Mesenchymal stem cell (in vitro differentiated cells and primary cell): ENCODE measurements around the gene LDHB.
"Not testable (repeated sequence)": the region's sequence is repeated elsewhere in the genome, so short reads cannot be mapped to it uniquely, and the experiment has no call there.

Source experiments
- DNase-seq: peaks from one replicate; pipeline ENCODE4 v3.0.0-alpha.2; 2013
- H2AFZ ChIP-seq: one replicate; pipeline ENCODE4 v1.6.1; 2013; ENCODE audit warnings: low read depth, mild to moderate bottlenecking, control low read depth, inconsistent platforms, low read length, moderate library complexity
- H2AK5ac ChIP-seq: 2 replicates; pipeline ENCODE4 v1.6.1; 2013; ENCODE audit warnings: low read length, moderate library complexity, mild to moderate bottlenecking, inconsistent platforms; ENCODE audit not compliant: severe bottlenecking
- H2BK120ac ChIP-seq: one replicate; pipeline ENCODE4 v1.6.1; 2013; ENCODE audit warnings: low read depth, mild to moderate bottlenecking, inconsistent platforms, low read length, moderate library complexity
- H2BK12ac ChIP-seq, 2 experiments: one replicate each; pipeline ENCODE4 v1.6.1; 2013; ENCODE audit warnings: inconsistent platforms in 2 of 2, low read length in 2 of 2, mild to moderate bottlenecking in 2 of 2, moderate library complexity in 2 of 2, control low read depth in 1 of 2
- H2BK15ac ChIP-seq: one replicate; pipeline ENCODE4 v1.6.1; 2013; ENCODE audit warnings: mild to moderate bottlenecking, low read depth, inconsistent platforms; ENCODE audit not compliant: poor library complexity, severe bottlenecking
- H2BK5ac ChIP-seq: 2 replicates; pipeline ENCODE4 v1.6.1; 2013; ENCODE audit warnings: low read depth, mild to moderate bottlenecking, low read length, control low read depth, inconsistent platforms; ENCODE audit not compliant: poor library complexity, severe bottlenecking
- H3K14ac ChIP-seq, 2 experiments: one replicate each; pipeline ENCODE4 v1.6.1; 2013; ENCODE audit warnings: inconsistent platforms in 2 of 2, low read length in 2 of 2, control low read depth in 1 of 2, mild to moderate bottlenecking in 1 of 2, moderate library complexity in 1 of 2
- H3K18ac ChIP-seq, 2 experiments: one replicate each; pipeline ENCODE4 v1.6.1; 2013; ENCODE audit warnings: inconsistent platforms in 2 of 2, low read length in 2 of 2, control low read depth in 1 of 2, low read depth in 1 of 2, mild to moderate bottlenecking in 1 of 2
- H3K23ac ChIP-seq, 2 experiments: one replicate each; pipeline ENCODE4 v1.6.1; 2013; ENCODE audit warnings: inconsistent platforms in 2 of 2, low read length in 2 of 2, mild to moderate bottlenecking in 2 of 2, moderate library complexity in 2 of 2, control low read depth in 1 of 2
- H3K27ac ChIP-seq: 2 replicates; pipeline ENCODE4 v1.5.1; 2013; ENCODE audit warnings: mild to moderate bottlenecking, moderate library complexity, low read length, control low read depth, inconsistent platforms; ENCODE audit not compliant: poor library complexity, severe bottlenecking
- H3K27me3 ChIP-seq, 2 experiments: 2 replicates each; pipeline versions ENCODE4 v1.6.1 to v1.7.0; 2013; ENCODE audit warnings: low read length in 2 of 2, mild to moderate bottlenecking in 2 of 2, moderate library complexity in 2 of 2, control low read depth in 1 of 2, inconsistent platforms in 1 of 2; ENCODE audit not compliant: control insufficient read depth in 1 of 2, insufficient read depth in 1 of 2
- H3K36me3 ChIP-seq, 2 experiments: 2 replicates each; pipeline versions ENCODE4 v1.6.1 to v1.7.0; 2013; ENCODE audit warnings: low read length in 2 of 2, control low read depth in 1 of 2, inconsistent platforms in 1 of 2, low read depth in 1 of 2, mild to moderate bottlenecking in 1 of 2; ENCODE audit not compliant: insufficient read depth in 2 of 2, control insufficient read depth in 1 of 2
- H3K4ac ChIP-seq, 2 experiments: one replicate each; pipeline ENCODE4 v1.6.1; 2013; ENCODE audit warnings: inconsistent platforms in 2 of 2, low read length in 2 of 2, mild to moderate bottlenecking in 2 of 2, moderate library complexity in 2 of 2, control low read depth in 1 of 2, low read depth in 1 of 2
- H3K4me1 ChIP-seq: 2 replicates; pipeline ENCODE4 v1.6.1; 2013; ENCODE audit warnings: low read depth, low read length, control low read depth; ENCODE audit not compliant: control insufficient read depth, insufficient read depth
- H3K4me2 ChIP-seq: 2 replicates; pipeline ENCODE4 v1.6.1; 2013; ENCODE audit warnings: low read length, mild to moderate bottlenecking, inconsistent platforms; ENCODE audit not compliant: poor library complexity, severe bottlenecking
- H3K4me3 ChIP-seq, 2 experiments: 2 replicates each; pipeline versions ENCODE4 v1.5.1 to v1.7.0; 2013; ENCODE audit warnings: low read length in 2 of 2, mild to moderate bottlenecking in 2 of 2, control low read depth in 1 of 2, low read depth in 1 of 2; ENCODE audit not compliant: insufficient read depth in 1 of 2
- H3K79me1 ChIP-seq: replicated peaks from 2 replicates; pipeline ENCODE4 v1.6.1; 2013; ENCODE audit warnings: mild to moderate bottlenecking, control low read depth, low read length, inconsistent platforms; ENCODE audit not compliant: poor library complexity, severe bottlenecking
- H3K9ac ChIP-seq: 2 replicates; pipeline ENCODE4 v1.7.0; 2013; ENCODE audit warnings: mild to moderate bottlenecking, low read length, moderate library complexity
- H3K9me3 ChIP-seq: 2 replicates; pipeline ENCODE4 v1.7.0; 2013; ENCODE audit warnings: mild to moderate bottlenecking, low read length; ENCODE audit not compliant: control insufficient read depth
- H4K8ac ChIP-seq: one replicate; pipeline ENCODE4 v1.6.1; 2013; ENCODE audit warnings: inconsistent platforms, mild to moderate bottlenecking, low read length, moderate library complexity
- H4K91ac ChIP-seq: one replicate; pipeline ENCODE4 v1.6.1; 2013; ENCODE audit warnings: mild to moderate bottlenecking, low read length, inconsistent platforms
- WGBS: methylation state at CpG from one replicate; pipeline ENCODE4 v1.1.7; 2013; ENCODE audit warnings: mixed read lengths; 5-methylcytosine and 5-hydroxymethylcytosine counted together

Gene LDHB

DNA sequence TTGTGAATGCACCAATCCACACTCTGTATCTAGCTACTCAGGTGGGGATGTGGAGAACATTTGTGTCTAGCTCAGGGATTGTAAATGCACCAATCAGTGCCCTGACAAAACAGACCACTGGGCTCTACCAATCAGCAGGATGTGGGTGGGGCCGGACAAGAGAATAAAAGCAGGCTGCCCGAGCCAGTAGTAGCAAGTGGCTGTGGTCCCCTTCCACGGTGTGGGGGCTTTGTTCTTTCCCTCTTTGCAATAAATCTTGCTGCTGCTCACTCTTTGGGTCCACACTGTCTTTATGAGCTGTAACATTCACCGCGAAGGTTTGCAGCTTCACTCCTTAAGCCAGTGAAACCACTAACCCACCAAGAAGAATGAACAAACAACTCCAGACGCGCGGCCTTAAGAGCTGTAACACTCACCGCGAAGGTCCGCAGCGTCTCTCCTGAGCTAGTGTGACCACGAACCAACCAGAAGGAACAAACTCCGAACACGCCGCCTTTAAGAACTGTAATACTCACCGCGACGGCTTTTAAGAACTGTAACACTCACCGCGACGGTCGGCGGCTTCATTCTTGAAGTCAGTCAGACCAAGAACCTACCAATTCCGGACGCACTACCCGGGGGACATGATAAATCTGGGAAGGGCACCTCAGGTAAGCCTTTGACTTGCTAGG, 4.6 kb upstream of the LDHB start:
- H2AFZ ChIP-seq: no peak overlapping the region
- no peak overlapping the region for H2BK120ac ChIP-seq
- no peaks in the 10 kb centered on the region for H3K36me3 ChIP-seq
- H3K9ac ChIP-seq: no peak overlapping the region
- H3K4ac ChIP-seq: no peak overlapping the region
- no peak overlapping the region for H4K91ac ChIP-seq
- H3K27ac ChIP-seq: no peak overlapping the region
- no peak overlapping the region for H2BK5ac ChIP-seq
- H3K79me1 ChIP-seq: peaks cover 3% of the 10 kb centered on the region
- no peak overlapping the region for H3K4me2 ChIP-seq
- H2BK12ac ChIP-seq: no peak overlapping the region
- no peak overlapping the region for H4K8ac ChIP-seq
- no peaks in the 10 kb centered on the region for H3K27me3 ChIP-seq
- peaks cover 3% of the 10 kb centered on the region for H3K4me1 ChIP-seq
- WGBS: 95% methylated on average over 27 of the region's 27 CpGs
- no peak overlapping the region for H2BK15ac ChIP-seq
- H3K14ac ChIP-seq: no peak overlapping the region
- H2AK5ac ChIP-seq: peak overlapping the region; percentile 20
- H3K4me3 ChIP-seq: no peak overlapping the region
- H3K9me3 ChIP-seq: no peaks in the 10 kb centered on the region
- H3K18ac ChIP-seq: no peak overlapping the region
- no peak for DNase-seq
- H3K23ac ChIP-seq: no peak overlapping the region

GRCh38 chr12:21661396-21662093, 3.9 kb upstream of the LDHB start:
- H3K4me3 ChIP-seq, H4K8ac ChIP-seq, H2BK15ac ChIP-seq, H3K36me3 ChIP-seq, H3K9me3 ChIP-seq, H3K27ac ChIP-seq, H2BK5ac ChIP-seq, H3K23ac ChIP-seq, H3K79me1 ChIP-seq, H2BK120ac ChIP-seq, H2AFZ ChIP-seq, H3K4me2 ChIP-seq, H3K14ac ChIP-seq, H3K4ac ChIP-seq, DNase-seq, H3K27me3 ChIP-seq, H3K9ac ChIP-seq, H4K91ac ChIP-seq, H2AK5ac ChIP-seq, H3K18ac ChIP-seq, H3K4me1 ChIP-seq: not testable (repeated sequence)
- H2BK12ac ChIP-seq: peak overlapping the region in 1 of 2 experiments; percentile 63
- 98% methylated on average over 36 of the region's 44 CpGs for WGBS

- no peak overlapping the region for H3K18ac ChIP-seq
- no peak overlapping the region for H2BK5ac ChIP-seq
- H2BK15ac ChIP-seq: no peak overlapping the region
- no peak overlapping the region for H3K9ac ChIP-seq
- H3K14ac ChIP-seq: no peak overlapping the region
- no peak overlapping the region for H3K23ac ChIP-seq
- no peak overlapping the region for H2AK5ac ChIP-seq
- H3K9me3 ChIP-seq: no peaks in the 10 kb centered on the region
- no peak overlapping the region for H3K4me2 ChIP-seq
- no peak overlapping the region for H3K27ac ChIP-seq
- no peak overlapping the region for H3K4ac ChIP-seq
- H3K4me1 ChIP-seq: peaks cover 3% of the 10 kb centered on the region
- no peaks in the 10 kb centered on the region for H3K27me3 ChIP-seq
- H4K8ac ChIP-seq: no peak overlapping the region
- H2BK12ac ChIP-seq: no peak overlapping the region
- no peak overlapping the region for H2AFZ ChIP-seq
- peaks cover 3% of the 10 kb centered on the region for H3K79me1 ChIP-seq
- no peak for DNase-seq
- H3K36me3 ChIP-seq: peaks cover 2 to 3% of the 10 kb centered on the region in 2 experiments
- H4K91ac ChIP-seq: no peak overlapping the region
- no CpG with 5 or more reads among the region's 1 CpG for WGBS
- no peak overlapping the region for H3K4me3 ChIP-seq
- no peak overlapping the region for H2BK120ac ChIP-seq
Measured at GRCh38 chr12:21659383-21659782, 1.7 kb upstream of the LDHB start.

- Histone ChIP-seq H2BK120ac (no peak overlapping the region), H4K91ac (no peak overlapping the region), H3K4me3 (peak overlapping the region; percentile 94 to 96), H3K18ac (peak overlapping the region; percentile 96 to 98), H3K4me1 (peaks cover 2% of the 10 kb centered on the region), H3K23ac (peak overlapping the region in 1 of 2 experiments; percentile 48), H3K4me2 (peak overlapping the region; percentile 49), H2AFZ (peak overlapping the region; percentile 91), H3K79me1 (peaks cover 3% of the 10 kb centered on the region), H3K27ac (peak overlapping the region; percentile 85), H3K14ac (peak overlapping the region in 1 of 2 experiments; percentile 72), H2BK12ac (no peak overlapping the region), H3K4ac (peak overlapping the region; percentile 53 to 85), H2BK5ac (peak overlapping the region; percentile 88), H2AK5ac (peak overlapping the region; percentile 58), H3K27me3 (no peaks in the 10 kb centered on the region), H3K9ac (peak overlapping the region; percentile 97), H4K8ac (peak overlapping the region; percentile 40), H3K9me3 (no peaks in the 10 kb centered on the region), H3K36me3 (peaks cover 5 to 27% of the 10 kb centered on the region in 2 experiments), H2BK15ac (peak overlapping the region; percentile 33)
- DNase-seq: peak; percentile 69
- under 1% methylated on average over 16 of the region's 16 CpGs for WGBS
Measured at GRCh38 chr12:21656905-21657325, 727 bp downstream of the LDHB start.
